Hippocampal formation (tissue), 2 donors: ENCODE measurements around the gene MX1.

Experiments used
- DNase-seq, 2 donors: peaks; one replicate each; lab custom pipeline; 2025; lab: John Stamatoyannopoulos, UW

The MX1 gene

DNA sequence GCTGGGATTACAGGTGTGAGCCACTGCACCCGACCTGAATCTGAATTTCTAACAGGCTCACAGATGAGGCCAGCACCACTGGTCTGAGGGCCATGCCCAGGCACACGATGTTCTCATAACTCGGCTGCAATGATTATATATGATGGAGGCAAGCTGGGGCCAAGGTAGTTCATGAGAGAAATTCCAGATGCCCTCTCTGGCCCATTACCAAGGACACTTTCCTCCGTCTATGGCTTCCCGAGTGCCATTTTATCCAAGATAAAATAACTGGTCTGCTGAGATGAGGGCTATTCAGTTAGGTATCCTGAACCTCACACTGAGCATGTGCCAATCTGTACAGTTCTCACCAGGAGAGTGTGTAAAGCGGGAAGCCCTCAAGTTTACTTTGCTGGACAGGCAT lies 65.4 kb downstream of the MX1 start:
- no peak for DNase-seq

DNA sequence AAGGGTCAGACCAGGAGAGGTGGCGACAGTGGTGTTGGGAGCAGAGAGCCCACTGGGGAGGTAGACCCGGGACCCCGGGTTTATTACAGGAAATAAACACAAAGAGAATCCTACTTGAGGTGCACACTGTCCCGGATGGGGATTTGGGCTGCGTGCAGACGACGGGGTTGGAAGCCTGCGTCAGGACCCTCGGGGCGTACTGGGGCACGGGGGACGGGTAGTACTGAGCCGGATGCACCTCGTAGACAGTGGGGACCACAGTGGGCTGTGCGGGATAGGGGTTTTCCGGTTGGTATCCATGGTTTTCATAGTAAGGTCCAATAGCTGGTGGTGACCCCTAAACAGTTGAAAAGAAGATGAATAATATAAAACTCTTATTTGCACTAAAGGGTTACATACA lies 68.2 kb downstream of the MX1 start:
- no peak for DNase-seq

DNA sequence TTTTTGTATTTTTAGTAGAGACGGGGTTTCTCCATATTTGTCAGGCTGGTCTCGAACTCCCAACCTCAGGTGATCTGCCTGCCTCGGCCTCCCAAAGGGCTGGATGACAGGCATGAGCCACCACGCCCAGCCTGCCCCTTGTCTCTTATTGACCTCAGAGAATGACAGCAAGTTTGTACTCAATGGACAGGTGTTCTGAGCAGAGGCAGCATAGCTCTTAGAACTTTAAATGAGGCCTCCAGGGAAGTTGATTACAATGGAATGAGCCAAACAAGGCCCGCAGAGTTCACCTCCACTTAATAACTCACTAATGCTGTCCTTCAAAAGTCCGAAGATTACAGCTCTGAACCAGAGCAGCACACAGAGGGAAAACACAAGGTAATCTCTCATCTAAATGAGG lies 71.0 kb downstream of the MX1 start:
- no peak for DNase-seq

DNA sequence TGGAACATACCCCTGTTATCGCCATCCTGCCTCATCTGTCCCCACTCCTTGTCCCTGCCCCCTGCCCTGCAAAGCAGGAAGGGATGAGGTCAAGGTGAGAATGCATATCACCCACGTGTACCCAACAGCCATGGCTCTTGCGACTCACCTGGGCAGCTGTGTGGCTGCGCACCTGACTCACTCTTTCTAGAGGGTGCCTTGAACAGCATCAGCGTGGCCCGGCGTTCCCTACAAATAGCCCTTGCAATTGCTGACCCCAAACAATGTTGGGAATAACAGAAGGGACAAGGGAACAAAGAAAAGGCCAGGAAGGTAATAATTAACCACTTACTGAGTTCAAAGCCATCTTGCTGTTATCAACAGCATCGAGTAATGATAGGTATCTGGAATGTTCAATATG lies 71.7 kb downstream of the MX1 start:
- no peak for DNase-seq

DNA sequence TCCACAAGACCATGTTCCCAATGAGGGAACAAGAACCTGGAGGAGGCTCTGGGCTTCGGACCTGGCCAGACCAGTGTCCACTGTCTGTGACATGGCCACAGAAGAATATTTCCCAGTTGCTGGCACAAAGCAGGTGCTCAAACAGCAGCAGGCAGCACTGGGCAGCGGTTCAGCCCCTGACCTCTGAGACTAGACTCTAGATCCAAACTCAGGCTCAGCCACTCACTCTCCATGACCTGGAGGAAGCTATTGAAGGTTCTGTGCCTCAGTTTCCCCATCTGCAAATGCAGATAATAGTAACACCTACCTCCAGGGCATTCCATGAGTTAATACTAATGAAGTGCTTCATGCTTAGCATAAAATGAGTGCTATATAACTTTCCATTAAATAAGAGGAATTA lies 73.9 kb downstream of the MX1 start:
- DNase-seq, result no peak

DNA sequence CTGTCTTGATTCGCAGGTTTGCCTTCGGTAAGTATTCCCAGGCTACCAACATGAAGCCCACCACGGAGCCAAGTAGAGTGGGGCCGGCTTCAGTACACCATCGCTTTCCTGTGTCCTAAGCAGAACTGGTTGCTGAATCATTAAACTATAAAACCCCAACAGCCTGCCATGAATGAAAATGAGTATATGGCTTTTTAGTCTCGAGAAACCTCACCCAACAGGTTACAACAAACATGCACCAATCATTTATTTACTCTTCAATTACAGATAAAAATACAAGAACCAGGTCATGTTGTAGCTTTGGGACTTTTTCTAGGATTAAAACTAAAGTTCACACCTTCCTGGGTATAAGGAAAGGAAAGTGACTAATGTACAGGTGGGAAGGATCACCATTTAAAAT lies 74.3 kb downstream of the MX1 start:
- DNase-seq, result no peak

DNA sequence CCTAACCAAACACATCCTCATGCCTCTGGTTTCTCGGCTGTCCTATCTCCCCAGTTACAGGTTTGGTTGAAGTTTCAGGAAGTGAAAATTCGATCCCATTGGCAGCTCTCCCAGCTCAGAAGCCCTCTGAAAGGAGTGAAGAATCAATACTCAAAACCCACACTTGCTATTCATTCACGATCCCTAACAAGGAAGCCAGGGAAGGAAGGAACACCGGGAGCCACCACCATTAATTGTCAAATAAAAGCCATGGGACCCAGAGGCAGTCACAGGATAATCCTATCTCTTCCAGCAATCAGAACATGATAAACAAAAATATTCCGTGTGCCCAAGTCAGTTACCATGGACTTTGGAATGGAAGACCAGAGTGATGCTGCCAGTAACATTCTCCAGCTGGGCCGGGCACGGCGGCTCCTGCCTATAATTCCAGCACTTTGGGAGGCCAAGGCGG lies 74.9 kb downstream of the MX1 start:
- DNase-seq, result no peak

DNA sequence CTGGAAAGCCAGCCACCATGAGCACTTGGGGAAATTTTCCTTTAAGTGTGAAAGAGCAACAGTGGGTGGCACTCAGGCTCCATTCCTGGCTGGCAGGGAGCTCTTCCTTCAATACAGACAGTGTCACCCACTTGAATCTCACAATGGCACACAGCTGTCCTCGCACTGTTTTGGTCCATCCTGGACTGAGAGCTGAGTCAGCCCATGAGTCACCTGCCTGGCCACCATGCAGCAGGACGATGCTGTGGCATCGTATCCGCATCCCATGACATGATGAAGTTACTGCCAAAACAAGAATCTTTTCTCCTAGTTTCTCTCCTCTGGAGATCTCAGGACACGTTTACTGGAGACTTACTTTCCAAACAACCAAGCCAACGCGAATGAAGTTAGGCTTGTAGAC lies 75.9 kb downstream of the MX1 start:
- DNase-seq, result no peak

DNA sequence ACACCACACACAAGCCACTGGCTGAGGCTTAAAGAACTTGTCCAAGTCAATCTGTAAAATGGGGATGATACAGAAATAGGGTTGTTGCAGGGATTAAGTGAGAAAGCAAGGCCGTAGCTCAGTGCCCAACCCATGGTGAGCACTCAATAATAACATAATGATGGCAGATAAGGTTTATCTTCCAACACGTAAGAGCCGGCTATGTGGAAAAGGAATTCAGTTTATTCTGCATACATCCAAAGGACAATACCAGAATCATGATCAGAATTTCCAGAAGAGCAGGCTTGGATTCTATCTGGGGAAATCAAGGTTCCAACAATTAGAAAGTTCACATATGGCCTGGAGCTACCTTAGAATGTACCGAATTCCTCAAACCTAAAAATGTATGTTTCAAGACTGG lies 77.3 kb downstream of the MX1 start:
- no peak for DNase-seq

DNA sequence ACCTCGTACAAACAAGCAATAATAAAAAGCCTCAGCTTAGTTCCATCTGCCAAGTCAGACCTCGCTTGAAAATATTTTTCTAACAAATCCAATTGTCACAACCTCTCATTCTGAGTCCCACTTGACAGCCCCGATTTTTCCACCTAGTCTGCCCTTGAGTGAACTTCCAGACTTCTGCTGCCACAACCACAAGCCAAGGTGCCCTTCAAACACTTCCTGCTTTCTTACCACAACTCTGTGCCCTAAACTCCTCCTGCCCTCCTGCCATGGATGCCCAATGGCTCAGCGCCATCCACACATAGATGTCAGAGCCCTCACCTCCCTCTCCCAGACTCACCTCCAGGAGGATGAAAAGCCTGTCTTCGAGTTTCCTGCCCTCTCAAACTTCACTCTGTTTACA lies 78.0 kb downstream of the MX1 start:
- no peak for DNase-seq

DNA sequence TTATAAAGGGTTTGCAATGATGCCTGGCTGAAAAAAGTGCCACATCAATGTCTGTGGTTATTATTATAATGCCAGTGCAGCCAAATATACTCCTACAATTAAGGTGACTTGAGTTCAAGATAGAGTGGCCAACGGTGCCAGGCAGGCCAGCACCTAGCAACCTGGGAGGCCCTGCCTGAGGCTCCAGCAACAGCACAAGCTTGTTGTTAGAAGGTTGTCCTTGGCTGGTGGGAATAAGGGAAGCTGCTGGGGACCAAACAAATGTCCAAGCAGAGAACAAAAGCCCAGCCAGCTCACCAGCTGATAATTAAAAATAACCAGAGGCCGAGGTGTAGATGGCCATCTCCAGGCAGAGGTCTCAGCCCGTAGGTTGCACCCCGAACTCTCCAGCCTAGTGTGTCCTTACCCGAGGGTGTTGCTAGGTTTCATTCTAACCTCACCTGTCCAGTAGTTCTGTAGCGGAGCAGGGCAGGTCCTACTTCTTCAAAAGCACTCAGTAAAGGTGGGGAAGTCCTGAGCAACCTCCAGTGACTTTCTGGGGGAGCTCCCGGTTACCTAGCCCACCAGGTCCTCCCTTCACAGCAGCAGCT lies 80.1 kb downstream of the MX1 start:
- no peak for DNase-seq

DNA sequence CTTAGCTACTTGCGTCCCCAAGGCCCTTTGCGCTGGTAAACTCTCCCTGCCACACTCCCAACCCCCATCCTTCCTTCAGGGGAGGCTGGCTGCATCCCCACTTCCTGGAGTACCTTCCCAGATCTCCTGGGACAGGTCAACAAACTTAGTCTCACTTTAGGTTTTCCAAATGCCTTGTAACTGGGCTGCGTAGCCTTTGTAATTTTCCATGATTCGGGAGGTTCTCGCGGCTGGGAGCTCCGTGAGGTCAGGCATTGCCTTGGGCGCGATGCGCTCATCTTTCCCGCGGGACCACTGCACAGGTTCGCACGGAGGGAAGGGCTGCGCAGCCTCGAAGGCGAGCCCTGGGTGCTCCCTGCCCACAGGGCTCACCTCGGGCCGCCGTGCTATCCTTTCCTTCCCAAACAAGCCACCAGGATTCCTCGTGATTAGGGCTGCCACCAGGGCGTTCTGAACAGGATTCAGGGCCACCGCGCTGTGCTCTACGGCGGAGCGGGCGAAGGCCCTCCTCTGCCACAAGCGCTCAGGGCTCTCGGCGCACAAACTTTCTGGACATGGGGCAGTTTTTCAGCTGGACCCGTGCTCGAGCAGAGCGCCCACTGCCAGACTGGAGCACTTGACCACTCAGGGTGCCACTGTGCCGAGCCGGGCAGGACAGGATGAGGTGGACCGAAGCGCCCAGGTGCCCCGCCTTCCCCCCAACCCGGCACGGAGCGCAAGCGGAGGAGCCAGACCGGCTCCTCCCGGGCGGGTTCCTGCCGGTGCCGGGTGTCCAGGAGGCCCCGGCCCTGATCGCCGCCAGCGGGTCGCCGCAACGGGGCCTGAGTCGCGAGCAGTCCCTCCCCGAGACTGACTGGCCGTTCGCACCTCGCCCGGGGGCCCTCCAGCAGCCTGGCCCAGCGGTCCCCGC lies 80.8 kb downstream of the MX1 start:
- no peak for DNase-seq

DNA sequence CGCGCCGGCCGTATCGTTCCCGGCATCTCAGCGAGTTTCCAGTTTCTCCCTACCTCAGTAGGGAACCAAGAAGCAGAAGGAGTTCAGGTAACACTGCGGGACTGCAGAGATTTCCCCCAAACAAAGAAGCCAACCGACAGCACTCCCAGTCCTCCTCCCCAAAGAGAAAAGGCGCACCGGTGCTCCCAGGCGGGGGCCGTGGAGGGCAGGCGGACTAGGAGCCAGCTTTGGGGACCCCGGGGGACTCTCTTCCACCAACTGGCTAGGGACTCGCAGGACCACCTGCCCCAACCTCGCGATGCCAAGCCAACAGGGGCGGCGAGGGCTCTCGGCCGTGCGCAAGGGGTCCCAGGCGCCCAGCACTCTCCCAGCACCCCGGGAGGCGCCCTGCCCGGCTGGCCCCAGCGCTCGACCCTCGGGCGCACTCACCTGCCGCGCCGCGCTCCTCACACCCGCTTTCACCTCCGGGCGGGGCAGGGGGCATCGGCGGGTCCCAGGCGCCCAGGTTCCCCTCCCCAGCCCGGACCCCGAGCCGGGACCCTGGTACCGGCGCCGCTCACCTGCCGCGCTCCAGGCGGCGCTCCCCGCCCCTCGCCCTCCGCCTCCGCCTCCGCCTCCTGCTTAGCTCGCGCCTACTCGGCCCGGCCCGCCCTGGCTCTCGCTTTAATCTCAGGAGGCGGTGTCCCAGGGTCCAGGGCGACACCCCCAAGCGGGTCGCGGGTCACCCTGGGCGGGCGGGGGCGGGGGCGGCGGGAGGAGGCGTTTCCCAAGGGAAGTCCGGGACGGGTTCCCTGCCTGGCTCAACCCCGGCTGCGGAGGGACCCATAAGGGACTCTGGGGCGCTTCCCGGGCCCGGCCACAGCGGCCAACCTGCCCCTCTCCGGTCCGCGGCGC lies 81.7 kb downstream of the MX1 start, which contains the start of gene TMPRSS2:
TSS of gene TMPRSS2 (minus strand) at position 638 of the 894 bp plus-strand sequence. CDS start 10,025 bp downstream, outside the sequence.
- no peak for DNase-seq

DNA sequence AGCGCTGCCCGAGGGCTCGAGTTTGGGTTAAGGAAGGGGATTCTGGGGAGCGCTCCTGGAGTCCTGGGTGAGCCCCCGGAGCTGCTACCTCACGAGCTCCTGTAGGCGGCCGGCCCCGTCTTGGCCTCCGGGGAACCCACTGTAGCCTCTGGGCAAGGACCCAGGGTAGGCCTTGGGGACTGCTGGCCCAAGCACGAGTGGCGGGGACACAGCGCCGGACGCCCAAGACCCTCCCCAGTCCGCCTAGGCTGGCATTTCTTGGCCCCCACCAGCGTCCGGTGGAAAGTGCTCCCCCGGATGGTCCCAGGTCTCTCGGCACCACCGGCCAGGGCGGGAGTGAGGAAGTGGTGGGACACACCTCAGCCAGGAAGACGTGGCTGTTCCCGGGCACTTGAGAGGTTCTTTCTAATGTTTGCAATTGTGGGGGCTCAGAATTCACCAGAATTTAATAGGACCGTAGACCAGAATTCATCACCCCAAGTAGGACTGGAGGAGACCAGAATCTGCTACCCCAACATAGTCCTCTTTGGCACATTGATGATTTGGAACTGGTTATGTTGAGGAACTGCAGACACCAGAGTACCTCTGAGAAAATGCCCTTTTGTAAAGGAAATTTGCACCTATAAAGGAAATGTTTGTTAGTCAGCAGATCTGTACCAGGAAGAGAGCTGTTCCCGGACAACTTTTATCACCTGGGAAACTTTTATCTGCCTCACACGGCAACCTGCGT lies 82.5 kb downstream of the MX1 start:
- no peak for DNase-seq
